Stimulated activated CD8-positive, alpha-beta memory T cell treated with anti-CD3 and anti-CD28 coated beads, Interleukin-7, amount 100 ng/mL, for 1 hour (primary cell): ENCODE data around the gene PREB.

Experiments used
- DNase-seq, 2 donors: peaks; one replicate each; pipeline ENCODE4 v3.0.0-alpha.2; 2020; ENCODE audit warnings: low read depth in 2 of 2

PREB gene

GRCh38 chr2:27096748-27097297 lies 37.6 kb downstream of the PREB start:
- no peak for DNase-seq

GRCh38 chr2:27095745-27096651 lies 38.4 kb downstream of the PREB start:
- no peak for DNase-seq

- DNase-seq: no peak
Observed at GRCh38 chr2:27095427-27095744, 39.0 kb downstream of the PREB start.

GRCh38 chr2:27094353-27094984 lies 40.0 kb downstream of the PREB start:
- no peak for DNase-seq

GRCh38 chr2:27093430-27094352 lies 40.7 kb downstream of the PREB start:
- DNase-seq: no peak

- no peak for DNase-seq
Observed at GRCh38 chr2:27092696-27093429, 41.6 kb downstream of the PREB start.

GRCh38 chr2:27091746-27092695 lies 42.4 kb downstream of the PREB start:
- DNase-seq: no peak

GRCh38 chr2:27089111-27089954 lies 45.1 kb downstream of the PREB start:
- DNase-seq: no peak

- no peak for DNase-seq
Observed at GRCh38 chr2:27088634-27089033, 45.8 kb downstream of the PREB start.

- DNase-seq: no peak
Observed at GRCh38 chr2:27087823-27088410, 46.5 kb downstream of the PREB start.

GRCh38 chr2:27086724-27087593 lies 47.5 kb downstream of the PREB start, which contains the start of gene KHK:
Gene KHK, plus strand, starts transcription at chr2:27086772. Its CDS starts 488 bp downstream, at chr2:27087260.
- no peak for DNase-seq

GRCh38 chr2:27086090-27086723 lies 48.2 kb downstream of the PREB start:
- DNase-seq: peak; percentile 97 to 98

- no peak for DNase-seq
Observed at GRCh38 chr2:27085673-27086089, 48.8 kb downstream of the PREB start.

- no peak for DNase-seq
Observed at GRCh38 chr2:27085062-27085672, 49.3 kb downstream of the PREB start.

GRCh38 chr2:27084297-27085061 lies 50.0 kb downstream of the PREB start:
- DNase-seq: no peak
